PC-3 (cell line): ENCODE measurements around the gene NFKB1. TPM values are rescaled to one million over a fixed set of nuclear protein-coding genes. Genes with fewer than 3 reads are reported as not detected.

Experiments
- ATAC-seq: fragments of 200-7000 bp; cut with Tn5 transposase; 2 replicates; pipeline ENCODE4 v1.9.1; 2020; ENCODE audit warnings: mild to moderate bottlenecking, moderate library complexity
- BruUV-seq: library from RNA; stranded (reverse); fragments of 400-500 nt; replicated peaks from 2 replicates; lab custom pipeline; 2021; lab: Mats Ljungman, UMichigan
- CTCF ChIA-PET: fragments of 300-600 bp; sonication (Branson Sonifier 250); formaldehyde crosslinking; loops from one replicate; lab custom pipeline; 2022; ENCODE audit warnings: antibody characterized with exemption; lab: Charles Lee
- POLR2A ChIA-PET: fragments of 300-600 bp; sonication (Branson Sonifier 250); formaldehyde crosslinking; loops from one replicate; lab custom pipeline; 2022; ENCODE audit warnings: antibody characterized with exemption; ENCODE audit not compliant: unreplicated experiment; lab: Charles Lee
- DNase-seq: peaks from one replicate; pipeline ENCODE4 v3.0.0-alpha.2; 2015
- H2AFZ ChIP-seq: fragments of 300-600 bp; sonication (generic); 2 replicates; pipeline ENCODE4 v1.6.0; 2016; ENCODE audit warnings: antibody characterized with exemption, low read length
- H3F3A ChIP-seq: fragments of 300-600 bp; sonication (generic); one replicate; pipeline ENCODE4 v1.6.0; 2017; ENCODE audit warnings: antibody characterized with exemption, low read length, control low read depth, mild to moderate bottlenecking; ENCODE audit not compliant: unreplicated experiment
- H3K27ac ChIP-seq: fragments of 300-600 bp; sonication (generic); 2 replicates; pipeline ENCODE4 v1.5.1; 2016; ENCODE audit warnings: mild to moderate bottlenecking, low read length
- H3K27me3 ChIP-seq: fragments of 300-600 bp; sonication (generic); 2 replicates; pipeline ENCODE4 v1.6.1; 2016; ENCODE audit warnings: low read length, mixed read lengths
- H3K36me3 ChIP-seq: fragments of 300-600 bp; sonication (generic); 2 replicates; pipeline ENCODE4 v1.6.1; 2016; ENCODE audit warnings: low read depth, mixed run types, low read length, mixed read lengths
- H3K4me1 ChIP-seq: fragments of 300-600 bp; sonication (generic); 2 replicates; pipeline ENCODE4 v1.5.1; 2016; ENCODE audit warnings: low read length; ENCODE audit not compliant: insufficient read depth
- H3K4me2 ChIP-seq: fragments of 300-600 bp; sonication (generic); 2 replicates; pipeline ENCODE4 v1.6.0; 2016; ENCODE audit warnings: low read length
- H3K4me3 ChIP-seq: fragments of 300-600 bp; sonication (generic); 2 replicates; pipeline ENCODE4 v1.5.1; 2016; ENCODE audit warnings: mild to moderate bottlenecking, low read length, mixed read lengths
- H3K79me2 ChIP-seq: fragments of 300-600 bp; sonication (generic); 2 replicates; pipeline ENCODE4 v1.6.1; 2017; ENCODE audit warnings: low read length, mixed read lengths
- H3K9ac ChIP-seq: fragments of 300-600 bp; sonication (generic); 2 replicates; pipeline ENCODE4 v1.6.0; 2016; ENCODE audit warnings: mild to moderate bottlenecking, low read length
- H3K9me2 ChIP-seq: fragments of 300-600 bp; sonication (generic); replicated peaks from 2 replicates; pipeline ENCODE4 v1.6.1; 2016; ENCODE audit warnings: mixed run types, low read length, mixed read lengths
- H3K9me3 ChIP-seq: fragments of 300-600 bp; sonication (generic); 2 replicates; pipeline ENCODE4 v1.6.1; 2016; ENCODE audit warnings: low read length, mixed read lengths
- H4K20me1 ChIP-seq: fragments of 300-600 bp; sonication (generic); 2 replicates; pipeline ENCODE4 v1.6.1; 2016; ENCODE audit warnings: low read length, mixed read lengths
- EZH2 ChIP-seq: fragments of 300-600 bp; sonication (generic); IDR thresholded peaks from one replicate; pipeline ENCODE4 v1.6.1; 2017; ENCODE audit warnings: antibody characterized with exemption, mild to moderate bottlenecking, low read length; ENCODE audit not compliant: unreplicated experiment
- EZH2phosphoT487 ChIP-seq: fragments of 300-600 bp; sonication (generic); IDR thresholded peaks from 2 replicates; pipeline ENCODE4 v1.6.1; 2018; ENCODE audit warnings: mild to moderate bottlenecking, antibody characterized with exemption, low read length, borderline replicate concordance
- intact Hi-C: fragments of 100-400 bp; cut with micrococcal nuclease; formaldehyde crosslinking; loops from 2 replicates; pipeline ENCODE4 v1.9.0; 2023
- total RNA-seq: library from RNA; depleted of rRNA; stranded (reverse); fragments of >200 nt; gene quantifications from 2 replicates; pipeline ENCODE4 v1.2.3, GENCODE V29; 2014; rRNA removed
- TF ChIP-seq, protein P1 (sequence below): fragments of 300-600 bp; sonication (generic); conservative IDR thresholded peaks from 2 replicates; pipeline ENCODE4 v1.5.1; 2017; ENCODE audit warnings: antibody characterized with exemption, low read depth, mild to moderate bottlenecking, low read length

The NFKB1 gene
- total RNA-seq, 1 experiment from 2014 or later = 22.2 TPM

GRCh38 chr4:102657206-102657605 is 156.0 kb downstream of the NFKB1 start:
- Histone ChIP-seq H3F3A (no peaks in the 10 kb centered on the region), H3K9ac (no peak overlapping the region), H3K9me2 (no peaks in the 10 kb centered on the region), H3K27ac (no peak overlapping the region), H3K4me1 (no peaks in the 10 kb centered on the region), H3K9me3 (no peaks in the 10 kb centered on the region), H3K36me3 (no peaks in the 10 kb centered on the region), H3K79me2 (no peaks in the 10 kb centered on the region), H3K27me3 (no peaks in the 10 kb centered on the region), H2AFZ (no peak overlapping the region), H3K4me2 (no peak overlapping the region), H4K20me1 (no peaks in the 10 kb centered on the region), H3K4me3 (no peak overlapping the region)
- intact Hi-C loops = no loop called here
- ChIA-PET CTCF (no interaction called here), POLR2A (no interaction called here)
- BruUV-seq = no TSS peak
- ATAC-seq = no peak
- DNase-seq = no peak
- TF ChIP-seq, protein P1, sequence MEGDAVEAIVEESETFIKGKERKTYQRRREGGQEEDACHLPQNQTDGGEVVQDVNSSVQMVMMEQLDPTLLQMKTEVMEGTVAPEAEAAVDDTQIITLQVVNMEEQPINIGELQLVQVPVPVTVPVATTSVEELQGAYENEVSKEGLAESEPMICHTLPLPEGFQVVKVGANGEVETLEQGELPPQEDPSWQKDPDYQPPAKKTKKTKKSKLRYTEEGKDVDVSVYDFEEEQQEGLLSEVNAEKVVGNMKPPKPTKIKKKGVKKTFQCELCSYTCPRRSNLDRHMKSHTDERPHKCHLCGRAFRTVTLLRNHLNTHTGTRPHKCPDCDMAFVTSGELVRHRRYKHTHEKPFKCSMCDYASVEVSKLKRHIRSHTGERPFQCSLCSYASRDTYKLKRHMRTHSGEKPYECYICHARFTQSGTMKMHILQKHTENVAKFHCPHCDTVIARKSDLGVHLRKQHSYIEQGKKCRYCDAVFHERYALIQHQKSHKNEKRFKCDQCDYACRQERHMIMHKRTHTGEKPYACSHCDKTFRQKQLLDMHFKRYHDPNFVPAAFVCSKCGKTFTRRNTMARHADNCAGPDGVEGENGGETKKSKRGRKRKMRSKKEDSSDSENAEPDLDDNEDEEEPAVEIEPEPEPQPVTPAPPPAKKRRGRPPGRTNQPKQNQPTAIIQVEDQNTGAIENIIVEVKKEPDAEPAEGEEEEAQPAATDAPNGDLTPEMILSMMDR = no peak
- TF ChIP-seq EZH2phosphoT487 (no peak), EZH2 (no peak)

GRCh38 chr4:102663073-102663472 is 161.9 kb downstream of the NFKB1 start:
- DNase-seq (peak; percentile 53), ATAC-seq (peak; percentile 80)
- H3K9ac ChIP-seq = no peak overlapping the region
- no peaks in the 10 kb centered on the region for H3K9me3 ChIP-seq
- H3K36me3 ChIP-seq = no peaks in the 10 kb centered on the region
- TF ChIP-seq EZH2 (no peak), EZH2phosphoT487 (no peak)
- TF ChIP-seq, protein P1 = no peak
- H3K27me3 ChIP-seq = no peaks in the 10 kb centered on the region
- H3K27ac ChIP-seq = peak overlapping the region; percentile 28
- no peaks in the 10 kb centered on the region for H3K9me2 ChIP-seq
- intact Hi-C loops = no loop called here
- no peaks in the 10 kb centered on the region for H3K79me2 ChIP-seq
- no peak overlapping the region for H3K4me3 ChIP-seq
- ChIA-PET POLR2A (no interaction called here), CTCF (interaction anchor here (0.7 kb wide), 1 partner anchor 24 kb away, joined by 3 read pairs; no protein-coding TSS in a partner anchor)
- H4K20me1 ChIP-seq = no peaks in the 10 kb centered on the region
- BruUV-seq = no TSS peak
- no peak overlapping the region for H3K4me2 ChIP-seq
- H2AFZ ChIP-seq = no peak overlapping the region
- peaks cover 15% of the 10 kb centered on the region; the same call in 1 of the 2 replicates for H3K4me1 ChIP-seq
- no peaks in the 10 kb centered on the region for H3F3A ChIP-seq

DNA sequence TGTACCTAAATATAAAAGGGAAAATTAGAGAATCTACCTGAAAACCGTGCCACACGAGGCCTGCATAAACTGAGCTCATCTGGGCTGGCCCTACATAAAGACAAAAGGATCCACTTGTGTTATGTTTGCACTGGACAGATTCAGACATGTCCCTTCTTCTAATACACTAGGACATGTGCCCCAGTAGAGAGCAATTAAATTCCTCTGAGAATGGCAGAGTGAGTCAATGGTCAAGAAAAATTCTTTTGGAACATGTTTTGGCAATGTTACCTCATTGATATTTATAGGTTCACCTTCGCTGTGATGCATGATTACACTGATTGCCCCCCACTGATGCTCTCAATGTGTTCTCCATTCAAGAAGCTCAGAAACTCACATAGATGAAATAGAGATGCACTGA is 164.4 kb downstream of the NFKB1 start:
- no peak overlapping the region for H3K9ac ChIP-seq
- no peak for ATAC-seq

More for the DNA sequence above, 164.4 kb downstream of the NFKB1 start:
- Histone ChIP-seq H4K20me1 (no peaks in the 10 kb centered on the region), H3K27ac (no peak overlapping the region), H2AFZ (no peak overlapping the region), H3K4me1 (peaks cover 15% of the 10 kb centered on the region; the same call in 1 of the 2 replicates), H3F3A (no peaks in the 10 kb centered on the region), H3K4me2 (no peak overlapping the region), H3K36me3 (peaks cover 3% of the 10 kb centered on the region; the same call in 1 of the 2 replicates), H3K9me3 (no peaks in the 10 kb centered on the region), H3K4me3 (no peak overlapping the region), H3K27me3 (no peaks in the 10 kb centered on the region), H3K9me2 (no peaks in the 10 kb centered on the region), H3K79me2 (no peaks in the 10 kb centered on the region)
- BruUV-seq = no TSS peak
- CTCF ChIA-PET = no interaction called here
- TF ChIP-seq EZH2 = no peak
- TF ChIP-seq, protein P1 = no peak
- no peak for TF ChIP-seq EZH2phosphoT487
- no peak for DNase-seq
- POLR2A ChIA-PET = no interaction called here
- intact Hi-C loops = no loop called here

Other genes starting within 250 kb of the NFKB1 start
- gene SLC39A8, start 155.9 kb upstream of the NFKB1 start, total RNA-seq = 15.8 and 19.5 TPM in 2 replicates